HG02642 (cell line): ENCODE measurements around the gene CD6.

Experiments
- ATAC-seq: cut with Tn5 transposase; IDR thresholded peaks from one replicate; pipeline ENCODE4 v1.9.1; 2021; ENCODE audit warnings: mild to moderate bottlenecking; ENCODE audit not compliant: unreplicated experiment, poor library complexity

CD6 gene

DNA sequence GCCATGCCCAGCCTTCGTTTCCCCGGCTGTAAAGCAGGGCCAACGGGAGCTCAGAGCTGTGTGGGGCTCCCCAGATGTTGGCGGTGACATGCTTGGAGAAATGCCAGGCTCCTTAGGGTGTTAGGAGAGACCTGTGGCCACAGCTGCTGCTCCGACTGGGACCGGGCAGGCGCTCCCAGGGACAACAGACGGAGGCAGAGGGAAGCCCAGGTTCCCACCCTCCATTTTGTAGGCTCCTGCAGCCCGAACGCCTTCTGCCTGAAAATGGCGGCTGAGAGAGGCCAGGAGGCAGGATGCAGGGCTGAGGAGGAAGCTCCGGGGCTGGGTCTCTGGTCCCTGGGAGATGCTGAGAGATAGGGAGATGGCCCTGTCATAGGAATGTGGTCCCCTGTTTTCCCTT is 10.0 kb downstream of the CD6 start:
- no peak for ATAC-seq

GRCh38 chr11:60982184-60982583 is 10.7 kb downstream of the CD6 start:
- ATAC-seq = no peak

GRCh38 chr11:60984149-60984548 is 12.7 kb downstream of the CD6 start:
- ATAC-seq = no peak

DNA sequence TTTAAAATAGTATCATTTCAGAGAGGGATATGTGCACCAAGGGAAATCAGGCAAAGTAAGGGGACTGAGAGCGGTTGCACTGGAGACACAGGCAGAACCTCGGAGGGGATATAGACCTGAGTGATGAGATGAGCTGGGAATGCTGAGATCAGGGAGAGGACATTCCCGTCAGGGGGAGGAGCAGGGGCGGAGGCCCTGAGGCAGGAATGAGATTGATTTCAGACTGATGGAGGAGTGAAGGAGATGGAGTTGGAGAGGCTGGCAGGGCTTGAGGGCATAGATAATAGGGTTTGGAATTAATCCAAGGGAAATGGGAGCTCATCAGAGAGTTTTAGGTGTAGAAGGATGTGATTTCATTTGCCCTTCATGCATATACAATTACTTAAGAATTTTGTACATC is 13.2 kb downstream of the CD6 start:
- no peak for ATAC-seq

DNA sequence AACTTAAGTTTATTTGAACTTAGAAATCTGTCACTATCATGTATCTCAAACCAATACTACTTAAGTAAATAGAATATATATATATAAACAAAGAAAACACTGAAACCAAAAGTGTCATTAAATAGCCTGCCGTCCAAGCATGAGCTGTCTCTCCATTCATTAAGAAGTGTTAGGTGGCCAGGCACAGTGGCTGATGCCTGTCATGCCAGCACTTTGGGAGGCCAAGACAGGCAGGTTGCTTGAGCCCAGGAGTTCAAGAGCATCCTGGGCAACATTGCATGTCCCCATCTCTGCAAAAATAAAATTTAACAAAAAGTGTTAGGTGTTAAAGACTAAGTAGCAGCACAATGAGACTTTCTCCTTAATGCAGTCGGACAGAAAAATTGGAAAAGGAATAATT is 14.0 kb downstream of the CD6 start:
- ATAC-seq = no peak

GRCh38 chr11:60985991-60986915 is 14.8 kb downstream of the CD6 start:
- ATAC-seq = no peak

- no peak for ATAC-seq
These were observed 16.2 kb downstream of the CD6 start for GRCh38 chr11:60987577-60988277.

DNA sequence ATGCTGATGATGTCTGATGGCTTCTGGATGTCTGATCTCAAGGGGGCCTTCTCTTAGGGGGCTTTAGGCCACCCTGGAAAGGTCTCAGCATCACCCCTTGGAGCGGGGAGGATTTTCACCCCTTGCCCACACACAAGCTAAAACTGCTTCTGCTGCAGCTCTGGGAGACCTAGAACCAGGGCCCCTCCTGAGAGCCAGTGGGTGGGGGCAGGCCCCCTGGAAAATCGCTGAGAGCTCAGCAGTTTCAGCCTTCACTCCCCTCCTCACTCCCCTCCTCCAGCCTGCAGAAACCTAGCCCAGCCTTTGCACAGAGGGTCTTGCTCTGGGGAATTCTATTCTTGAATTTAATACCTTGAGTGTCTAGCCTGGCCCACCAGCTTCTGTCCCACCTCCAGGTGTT is 17.2 kb downstream of the CD6 start:
- ATAC-seq = no peak

DNA sequence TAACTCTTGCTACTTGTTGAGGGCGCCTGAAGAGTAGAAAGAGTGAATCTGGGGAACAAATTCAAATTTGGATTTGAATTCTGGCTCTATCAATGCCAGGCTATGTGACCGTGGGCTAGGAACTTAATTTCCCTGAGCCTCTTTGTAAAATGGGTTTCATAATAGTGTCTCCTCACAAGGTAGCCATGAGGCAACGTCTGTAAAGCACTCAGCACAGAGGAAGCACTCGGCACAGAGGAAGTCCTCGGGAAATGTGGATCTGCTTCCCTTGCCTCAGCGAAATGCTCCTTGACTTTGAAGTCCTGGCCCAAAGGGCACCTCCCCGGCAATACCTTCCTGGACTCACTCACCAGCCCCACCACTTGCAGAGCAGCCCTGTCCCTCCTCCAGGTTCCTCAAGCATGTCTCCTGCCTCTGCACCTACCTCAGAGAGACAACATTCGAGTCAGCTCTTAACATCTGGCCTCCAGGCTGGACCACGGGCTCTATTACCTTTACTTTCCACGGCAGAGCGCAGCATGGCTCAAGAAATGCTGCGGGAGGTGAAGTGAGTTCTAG is 17.7 kb downstream of the CD6 start:
- ATAC-seq = no peak

DNA sequence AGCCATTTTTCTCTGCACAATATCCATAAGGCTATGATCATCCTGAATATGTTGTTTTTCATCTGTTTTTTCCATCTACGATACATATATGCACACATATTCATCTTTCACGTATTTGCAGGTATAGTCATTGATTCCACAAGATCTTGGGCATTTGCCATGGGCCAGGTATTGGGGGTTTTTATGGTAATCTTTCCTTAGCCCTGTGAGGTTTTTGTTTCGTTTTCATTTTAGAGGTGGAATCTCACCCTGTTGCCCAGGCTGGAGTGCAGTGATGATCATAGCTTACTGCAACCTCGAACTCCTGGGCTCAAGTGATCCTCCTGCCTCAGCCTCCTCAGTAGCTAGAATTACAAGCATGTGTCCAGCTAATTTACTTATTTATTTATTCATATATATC is 20.0 kb downstream of the CD6 start:
- no peak for ATAC-seq

- ATAC-seq = no peak
These were observed 21.4 kb downstream of the CD6 start for GRCh38 chr11:60992842-60993409.

- ATAC-seq = no peak
These were observed 22.1 kb downstream of the CD6 start for GRCh38 chr11:60993615-60994014.

DNA sequence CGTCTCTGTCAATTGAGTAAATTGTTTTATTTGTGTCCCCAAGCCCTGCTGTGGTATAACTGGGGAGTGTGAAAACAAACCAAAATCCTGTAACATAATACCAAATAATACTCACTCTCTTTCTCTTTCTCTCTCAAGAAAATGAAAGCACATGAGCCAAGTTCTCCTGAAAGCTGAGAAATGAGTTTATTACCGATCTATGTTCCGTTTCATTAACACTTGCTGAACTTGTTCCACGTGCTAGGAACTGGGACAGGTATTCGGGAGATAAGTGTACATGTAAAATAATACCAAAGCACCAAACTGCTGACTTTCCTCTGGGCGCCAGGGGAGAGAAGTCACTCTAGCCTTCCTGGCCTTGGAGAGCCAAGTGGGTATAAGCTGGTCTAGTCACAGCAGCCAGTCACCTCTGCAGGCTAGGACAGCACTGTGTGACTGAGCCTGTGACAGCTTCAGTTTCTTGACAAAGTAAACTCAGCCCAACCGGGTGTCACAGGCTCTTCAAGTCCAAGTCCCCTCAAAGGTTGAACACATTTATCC is 23.1 kb downstream of the CD6 start:
- ATAC-seq = no peak

GRCh38 chr11:60995798-60996197 is 24.3 kb downstream of the CD6 start:
- no peak for ATAC-seq

- ATAC-seq = no peak
These were observed 25.1 kb downstream of the CD6 start for GRCh38 chr11:60996381-60997138.

GRCh38 chr11:61000426-61000825 is 28.9 kb downstream of the CD6 start:
- ATAC-seq = no peak

- ATAC-seq = no peak
These were observed 30.5 kb downstream of the CD6 start for GRCh38 chr11:61001931-61002330.

DNA sequence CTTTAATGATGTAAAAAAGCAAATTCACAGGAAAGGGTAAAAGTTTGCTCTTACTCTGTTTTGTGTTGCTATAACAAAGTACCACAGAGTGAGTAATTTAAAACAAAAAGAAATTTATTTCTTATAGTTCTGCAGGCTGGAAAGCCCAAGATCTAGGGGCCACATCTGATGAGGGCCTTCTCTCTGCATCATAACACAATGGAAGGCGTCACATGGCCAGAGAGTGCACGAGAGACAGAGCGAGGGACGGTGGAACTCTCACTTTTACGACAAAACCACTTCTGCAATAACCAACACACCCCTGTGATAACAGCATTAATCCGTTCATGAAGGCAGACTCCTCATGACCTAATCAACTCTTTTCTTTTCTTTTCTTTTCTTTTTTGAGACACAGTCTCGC is 31.1 kb downstream of the CD6 start:
- no peak for ATAC-seq

DNA sequence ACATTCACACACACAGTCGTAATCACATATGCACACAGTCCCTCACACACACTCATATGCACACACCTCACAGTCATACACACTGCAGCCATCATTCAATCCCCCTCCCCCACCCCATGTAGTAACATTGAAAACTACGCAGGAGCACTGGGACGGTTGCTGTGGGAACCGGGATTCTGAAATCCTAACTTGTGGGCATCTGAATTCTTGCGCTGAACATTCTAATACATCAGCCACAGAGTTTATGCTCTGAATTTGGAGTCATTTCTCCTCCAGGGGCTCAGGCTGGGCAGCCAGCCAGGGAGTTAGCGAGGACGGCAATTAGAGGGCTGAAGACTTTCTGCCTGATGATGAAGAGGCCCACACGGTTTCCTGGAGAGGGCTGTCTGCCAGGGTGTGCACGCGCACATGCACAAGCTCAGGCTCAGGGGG is 32.7 kb downstream of the CD6 start:
- no peak for ATAC-seq

GRCh38 chr11:61004761-61005181 is 33.3 kb downstream of the CD6 start:
- ATAC-seq = no peak
